Stimulated activated CD8-positive, alpha-beta memory T cell treated with anti-CD3 and anti-CD28 coated beads, Interleukin-7, amount 100 ng/mL, for 1 hour (primary cell): ENCODE measurements around the gene FOXO4.
A peak's percentile ranks its signal among the peaks of the same experiment; 100 is the strongest.
"Not testable (repeated sequence)": the region's sequence is repeated elsewhere in the genome, so short reads cannot be mapped to it uniquely, and the experiment has no call there.

ENCODE experiments used
- DNase-seq, 2 donors: peaks; one replicate each; pipeline ENCODE4 v3.0.0-alpha.2; 2020; ENCODE audit warnings: low read depth in 2 of 2

Gene FOXO4

GRCh38 chrX:71095555-71095980 lies at the start of gene FOXO4:
FOXO4 (plus strand) TSS chrX:71095851; CDS start chrX:71096529, 678 bp downstream.
- DNase-seq = peak; percentile 72 to 79

- DNase-seq = not testable (repeated sequence)
These were observed 47.8 kb upstream of the FOXO4 start for GRCh38 chrX:71047891-71048290.

DNA sequence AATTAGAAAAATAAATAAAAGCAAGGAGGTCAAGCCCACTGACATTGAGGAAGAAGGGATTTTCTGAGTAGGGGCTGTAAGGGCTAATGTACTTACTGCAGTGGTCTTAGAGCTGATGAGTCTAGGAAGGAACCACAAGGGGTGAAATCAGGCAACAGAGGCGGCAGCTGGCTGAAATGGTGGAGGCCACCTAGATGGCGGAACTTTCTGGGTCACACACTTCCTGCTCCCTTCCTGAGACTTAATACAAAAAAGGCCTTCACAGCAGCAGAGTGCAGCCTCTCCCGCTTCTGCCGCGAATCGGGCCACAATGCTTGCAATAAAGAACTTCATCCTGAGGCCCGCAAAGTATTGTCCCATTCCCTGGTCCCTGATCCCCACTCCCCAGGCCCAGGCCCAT lies 42.9 kb upstream of the FOXO4 start:
- no peak for DNase-seq

GRCh38 chrX:71053217-71053621 lies 42.4 kb upstream of the FOXO4 start:
- no peak for DNase-seq

GRCh38 chrX:71056867-71057266 lies 38.8 kb upstream of the FOXO4 start:
- no peak for DNase-seq

- no peak for DNase-seq
These were observed 37.7 kb upstream of the FOXO4 start for GRCh38 chrX:71057848-71058530.

- DNase-seq = no peak
These were observed 35.5 kb upstream of the FOXO4 start for GRCh38 chrX:71060127-71060526.

- no peak for DNase-seq
These were observed 28.6 kb upstream of the FOXO4 start for GRCh38 chrX:71067089-71067488.

DNA sequence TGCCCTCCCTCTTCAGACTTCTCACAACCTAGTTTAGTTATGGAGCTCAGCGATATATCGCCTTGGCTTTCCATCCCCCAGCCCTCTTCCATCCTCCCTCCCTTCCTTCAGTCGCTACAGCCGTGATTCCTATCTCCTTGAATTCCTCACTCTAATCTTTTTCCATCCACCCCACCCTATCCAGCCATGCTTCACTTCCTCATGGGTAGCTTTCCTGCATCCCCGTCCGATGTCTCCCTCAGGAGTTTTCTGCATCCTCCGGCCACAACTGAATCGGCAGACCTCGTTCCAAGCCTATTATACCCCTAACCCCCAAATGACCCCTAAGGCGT lies 28.0 kb upstream of the FOXO4 start:
- DNase-seq = no peak

DNA sequence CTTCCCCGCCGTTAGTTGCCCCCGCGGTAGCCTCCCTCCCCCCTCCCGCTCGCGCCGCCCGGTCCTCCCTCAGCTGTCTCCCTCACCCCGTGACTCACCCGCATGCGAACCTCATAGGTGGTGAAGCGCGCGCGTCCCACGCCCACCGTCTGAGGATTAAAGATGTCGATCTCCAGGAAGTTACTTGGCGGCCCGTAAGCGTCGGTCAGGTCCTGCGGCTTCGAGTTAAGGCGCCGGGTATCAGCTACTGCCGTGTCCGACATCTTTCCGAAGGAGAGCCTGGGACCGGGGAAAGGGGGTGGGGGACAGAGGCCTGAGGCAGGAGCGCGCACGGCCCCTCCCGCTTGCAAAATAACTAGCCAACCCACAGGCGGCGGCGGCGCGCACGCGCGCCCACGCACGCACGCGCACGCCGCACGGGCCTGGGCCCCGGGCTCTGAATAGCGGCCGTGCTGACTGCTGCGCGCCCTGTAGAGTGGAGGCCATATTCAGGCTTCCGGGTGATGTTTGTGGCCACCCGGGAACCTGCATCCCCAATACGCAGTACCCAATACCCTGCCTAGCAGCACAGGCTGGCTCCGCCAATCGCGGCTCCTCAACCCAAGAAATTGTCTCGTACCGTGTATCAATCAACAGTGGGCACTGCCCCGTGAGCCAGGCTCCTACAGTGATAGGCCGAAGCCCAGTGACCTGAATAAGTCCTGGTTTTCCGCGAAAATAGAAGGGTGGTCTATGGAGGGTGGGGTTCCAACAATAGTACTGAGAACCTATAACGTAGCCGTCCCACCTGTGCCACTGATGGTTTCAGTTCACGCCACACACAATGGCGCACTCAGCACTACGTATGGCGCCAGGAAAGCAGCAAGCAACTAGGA lies 27.4 kb upstream of the FOXO4 start, which contains the start of gene SNX12:
SNX12 (minus strand) TSS at position 291 of the 875 bp plus-strand sequence; CDS start at position 263, 28 bp downstream.
- DNase-seq = peak; percentile 68 to 69

DNA sequence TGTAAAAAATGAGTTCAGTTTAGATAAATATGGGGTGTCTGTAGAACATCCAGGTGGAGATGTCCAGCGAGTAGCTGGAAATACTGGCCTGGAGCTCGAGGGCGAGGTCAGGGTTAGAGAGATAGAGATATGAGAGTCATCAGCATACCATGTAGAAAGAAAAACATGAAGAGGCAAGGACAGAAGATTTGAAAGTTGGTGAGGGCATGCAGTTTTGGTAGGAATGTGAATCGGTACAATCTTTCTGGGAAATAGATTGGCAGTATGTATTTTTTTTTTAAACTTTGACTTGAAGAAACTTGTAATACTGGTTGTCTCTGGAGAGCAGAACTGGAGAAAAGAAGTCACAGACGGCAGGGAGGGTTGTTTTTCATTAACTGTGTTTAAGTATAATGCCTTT lies 25.1 kb upstream of the FOXO4 start:
- DNase-seq = no peak

DNA sequence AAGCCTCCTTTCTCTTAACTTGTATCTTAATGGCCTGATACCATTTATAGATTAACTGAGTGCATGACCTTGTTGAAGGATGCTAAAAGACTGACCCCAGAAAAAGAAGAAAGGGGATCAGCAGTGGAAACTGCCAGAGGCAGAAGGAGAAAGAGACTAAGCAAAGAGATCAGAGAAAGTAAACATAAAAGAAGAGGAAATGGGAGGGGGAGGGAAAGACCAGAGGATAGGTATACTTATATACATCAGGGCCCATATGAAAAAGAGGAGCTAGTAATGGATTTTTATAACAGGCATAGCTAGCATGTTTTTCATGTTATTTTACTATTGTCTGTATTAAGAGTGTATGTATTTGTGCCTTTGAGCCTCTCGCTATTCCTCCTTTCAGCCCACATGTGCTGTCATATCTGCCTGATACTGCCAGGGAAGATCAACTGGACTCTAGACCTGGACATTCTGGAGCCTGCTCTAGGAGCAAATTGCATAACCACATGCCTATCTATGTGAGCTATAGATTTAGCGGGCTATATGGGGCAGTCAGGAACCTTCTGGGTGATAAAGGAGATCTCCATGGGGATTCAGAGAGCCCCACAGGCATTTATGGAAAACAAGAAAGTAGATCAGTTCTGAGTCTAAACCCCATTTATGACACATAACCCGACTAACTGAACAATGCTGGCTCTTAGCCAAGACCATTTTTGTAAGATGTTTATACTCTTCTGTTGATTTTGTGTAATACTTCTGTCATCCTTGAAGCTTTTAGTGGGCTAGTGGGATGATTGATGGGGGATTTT lies 14.1 kb upstream of the FOXO4 start:
- no peak for DNase-seq

DNA sequence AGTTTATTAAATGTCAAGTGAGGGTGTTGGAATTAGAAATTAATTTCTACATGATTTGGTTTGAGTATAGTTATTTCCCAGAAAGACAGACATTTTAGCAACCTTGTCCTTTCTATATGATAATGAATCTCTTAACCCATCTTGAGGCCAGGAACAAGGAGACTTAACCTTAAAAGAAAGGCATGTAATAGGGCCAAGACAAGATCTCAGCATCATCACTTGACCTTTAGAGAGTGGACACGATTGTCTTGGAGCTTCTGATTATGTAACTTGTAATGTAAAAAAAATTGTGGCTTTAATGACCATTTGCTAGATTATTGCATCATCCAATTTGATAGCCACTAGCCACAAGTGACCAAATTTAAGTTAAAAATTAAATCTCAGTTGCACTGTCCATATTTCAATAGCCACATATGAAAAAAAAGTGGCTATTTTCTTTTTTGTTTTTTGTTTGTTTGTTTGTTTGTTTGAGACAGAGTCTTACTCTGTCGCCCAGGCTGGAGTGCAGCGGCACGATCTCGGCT lies 13.5 kb upstream of the FOXO4 start:
- no peak for DNase-seq

GRCh38 chrX:71082822-71083221 lies 12.8 kb upstream of the FOXO4 start:
- DNase-seq = no peak

DNA sequence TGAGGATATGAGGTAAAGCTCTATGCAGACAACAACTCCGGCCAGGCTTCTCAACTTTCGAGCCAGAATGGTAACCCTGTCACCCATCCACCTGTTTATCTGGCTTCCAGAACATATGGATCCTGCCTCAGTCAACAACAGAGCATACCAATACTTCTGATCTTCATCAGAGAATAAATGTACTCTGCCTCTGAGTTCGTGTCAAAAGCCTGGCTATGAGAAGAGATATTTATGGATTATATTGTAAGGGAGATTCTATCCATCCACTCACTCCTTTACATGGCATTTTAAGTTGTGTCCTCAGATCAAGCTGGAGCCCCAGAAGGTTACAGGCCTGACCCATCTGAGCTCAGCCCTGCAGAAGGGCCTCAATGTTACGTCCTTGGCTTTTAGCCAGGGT lies 9.8 kb upstream of the FOXO4 start:
- DNase-seq = no peak

DNA sequence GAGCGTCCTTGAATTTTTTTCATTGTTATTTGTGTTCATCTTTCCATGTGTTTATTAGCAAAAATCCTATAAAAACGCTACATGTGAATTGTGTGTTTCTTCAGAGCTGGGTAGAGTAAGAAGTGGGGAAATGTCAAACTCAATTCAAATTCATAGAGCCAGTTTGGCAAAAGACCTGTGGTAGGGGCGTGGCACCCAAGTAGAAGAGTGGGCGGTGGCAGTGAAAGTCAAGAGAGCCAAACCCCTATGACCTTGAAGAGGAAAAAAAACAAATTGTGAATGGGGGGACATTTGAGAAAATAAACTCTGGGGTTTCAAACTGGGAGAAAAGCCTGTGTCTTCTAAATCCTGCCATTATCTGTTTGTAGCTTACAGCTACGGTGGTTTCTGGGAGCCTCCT lies 4.4 kb upstream of the FOXO4 start:
- DNase-seq = no peak

DNA sequence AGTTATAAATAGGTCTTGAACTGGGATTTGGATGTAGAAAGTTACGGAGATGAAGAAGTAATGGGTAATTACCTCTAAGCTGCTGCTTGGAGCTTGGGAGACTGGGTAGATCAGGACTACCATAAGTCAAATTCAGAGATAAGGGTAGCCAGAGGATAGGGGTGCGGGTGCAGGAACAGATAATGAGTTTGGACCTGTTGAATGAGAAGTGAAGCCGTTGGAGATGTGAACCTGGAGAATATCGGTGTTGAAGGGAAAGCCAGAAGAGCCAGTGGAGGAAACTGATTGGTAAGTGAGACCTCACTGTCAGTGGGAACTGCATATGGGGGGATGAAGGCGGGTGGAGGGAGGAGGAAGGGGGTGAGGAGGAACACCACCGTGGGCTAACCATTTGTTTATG lies 618 bp upstream of the FOXO4 start:
- no peak for DNase-seq

- no peak for DNase-seq
These were observed 519 bp downstream of the FOXO4 start for GRCh38 chrX:71095981-71096759.

DNA sequence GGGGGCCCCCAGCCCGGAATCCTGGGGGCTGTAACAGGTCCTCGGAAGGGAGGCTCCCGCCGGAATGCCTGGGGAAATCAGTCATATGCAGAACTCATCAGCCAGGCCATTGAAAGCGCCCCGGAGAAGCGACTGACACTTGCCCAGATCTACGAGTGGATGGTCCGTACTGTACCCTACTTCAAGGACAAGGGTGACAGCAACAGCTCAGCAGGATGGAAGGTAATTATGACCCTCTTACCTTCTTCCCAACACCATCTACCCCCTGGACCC lies 1.0 kb downstream of the FOXO4 start:
- DNase-seq = no peak

DNA sequence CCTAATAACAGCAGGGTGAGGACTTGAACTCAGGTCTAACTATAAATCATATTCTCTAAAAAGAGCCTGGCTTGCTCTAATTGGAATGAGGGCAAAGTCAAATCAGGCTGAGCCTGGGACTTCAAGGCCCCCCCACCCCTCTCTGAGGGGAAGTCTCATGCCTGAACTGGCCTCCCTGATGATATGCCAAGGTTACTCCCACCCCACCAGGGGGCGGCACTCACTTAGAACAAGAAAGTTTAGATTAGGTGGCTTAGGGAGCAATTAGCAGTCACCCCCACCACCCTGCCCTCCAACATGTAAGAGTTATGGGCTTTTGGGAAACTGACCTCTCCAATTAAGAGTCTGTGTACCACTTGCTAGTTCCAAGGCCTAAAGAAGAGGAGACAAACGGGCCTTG lies 2.7 kb downstream of the FOXO4 start:
- DNase-seq = peak; percentile 38 to 56

DNA sequence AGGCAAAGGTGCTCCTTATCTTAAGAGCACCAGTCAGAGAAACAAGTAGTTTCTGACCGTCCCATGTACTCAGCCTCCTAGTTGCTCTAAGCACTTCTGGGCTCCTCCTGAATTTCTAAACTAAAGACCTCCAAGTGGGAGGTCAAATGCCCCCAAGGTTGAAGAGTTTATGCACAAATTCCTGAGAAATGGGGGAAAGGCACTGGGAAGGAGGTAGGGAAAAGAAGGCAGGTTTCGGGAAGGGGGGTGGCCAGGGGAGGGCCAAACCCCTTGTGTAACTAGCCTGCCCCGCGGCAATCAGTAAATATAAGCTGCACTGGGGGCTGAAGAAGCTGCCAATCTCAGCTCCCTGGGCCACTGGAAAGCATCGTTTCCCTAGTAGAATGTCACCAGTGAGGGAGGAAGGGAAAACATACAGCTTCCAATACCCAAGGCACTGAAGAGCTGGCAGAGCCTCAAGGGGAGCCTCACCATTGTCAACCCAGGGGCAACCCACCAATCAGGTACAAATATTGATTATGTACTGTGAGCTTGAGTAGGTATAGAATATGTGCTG lies 3.4 kb downstream of the FOXO4 start:
- no peak for DNase-seq
